SK-N-SH (cell line): ENCODE results near the gene KRTAP12-1.

ENCODE experiments used
- NRF1 ChIP-seq: IDR thresholded peaks from 2 replicates; pipeline ENCODE4 v1.6.1; 2012; ENCODE audit warnings: low read depth, mild to moderate bottlenecking, low read length
- RFX5 ChIP-seq: IDR thresholded peaks from 2 replicates; pipeline ENCODE4 v1.6.1; 2012; ENCODE audit warnings: mild to moderate bottlenecking, improper control_type of control experiment, low read length

DNA sequence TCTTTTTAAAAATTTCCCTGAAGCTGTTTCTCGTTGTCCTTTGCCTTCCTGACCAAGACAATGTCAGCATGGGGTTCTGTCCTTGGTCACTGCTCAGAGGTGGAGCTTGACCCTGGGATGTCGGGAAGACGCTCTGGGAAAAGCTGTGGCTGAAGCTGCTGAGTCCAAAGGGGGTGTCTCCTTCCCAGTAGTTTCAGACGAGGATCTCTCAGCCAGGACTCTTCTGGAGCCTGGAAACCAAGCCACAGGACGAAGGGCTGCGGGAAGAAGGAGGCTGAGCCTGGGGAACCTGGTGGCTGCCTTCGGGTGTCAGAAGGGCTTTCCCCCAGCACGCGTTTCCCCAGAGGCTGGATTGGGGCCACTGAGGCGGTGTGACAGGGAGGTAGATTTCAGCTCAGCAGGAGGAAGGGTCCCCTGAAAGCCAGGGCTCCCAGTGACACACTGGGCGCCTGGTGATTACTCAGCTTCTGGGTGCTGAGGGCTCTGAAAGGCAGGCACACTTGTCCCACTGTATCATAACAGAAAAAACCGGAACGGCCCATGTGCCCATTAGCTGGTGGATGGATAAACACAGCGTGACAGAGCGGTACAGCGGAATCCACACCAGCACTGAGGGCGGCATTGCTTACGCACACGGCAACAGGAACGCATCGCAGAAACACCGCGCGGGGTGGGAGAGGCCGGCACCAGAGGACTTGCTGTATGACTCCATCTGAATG lies 5.0 kb upstream of the KRTAP12-1 start:
- TF ChIP-seq NRF1, result no peak
- no peak for TF ChIP-seq RFX5
